ENCODE measurements around the gene CACNA2D2.
A peak's percentile ranks its signal among the peaks of the same experiment; 100 is the strongest.

Gene CACNA2D2

DNA sequence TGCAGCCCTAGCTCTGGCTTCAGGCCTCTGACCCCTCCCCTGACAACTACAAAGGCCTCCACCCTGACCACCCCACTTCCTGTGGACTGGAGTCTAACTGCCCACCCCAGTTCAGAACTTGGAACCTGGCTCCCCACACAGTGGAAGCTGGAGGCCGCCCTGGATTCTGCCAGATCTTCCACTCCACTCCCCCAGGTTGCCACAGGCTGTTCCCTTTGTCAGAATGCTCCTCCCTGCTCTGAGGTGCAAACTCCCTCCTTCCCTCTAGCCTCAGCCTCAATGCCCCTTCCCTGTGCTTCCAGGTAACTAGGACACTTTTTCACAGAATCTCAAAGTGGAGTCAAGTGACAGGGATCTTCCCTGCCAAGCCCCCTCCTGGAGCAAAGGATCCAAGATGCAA, 81.3 kb downstream of the CACNA2D2 start:
- DNase-seq: no peak

DNA sequence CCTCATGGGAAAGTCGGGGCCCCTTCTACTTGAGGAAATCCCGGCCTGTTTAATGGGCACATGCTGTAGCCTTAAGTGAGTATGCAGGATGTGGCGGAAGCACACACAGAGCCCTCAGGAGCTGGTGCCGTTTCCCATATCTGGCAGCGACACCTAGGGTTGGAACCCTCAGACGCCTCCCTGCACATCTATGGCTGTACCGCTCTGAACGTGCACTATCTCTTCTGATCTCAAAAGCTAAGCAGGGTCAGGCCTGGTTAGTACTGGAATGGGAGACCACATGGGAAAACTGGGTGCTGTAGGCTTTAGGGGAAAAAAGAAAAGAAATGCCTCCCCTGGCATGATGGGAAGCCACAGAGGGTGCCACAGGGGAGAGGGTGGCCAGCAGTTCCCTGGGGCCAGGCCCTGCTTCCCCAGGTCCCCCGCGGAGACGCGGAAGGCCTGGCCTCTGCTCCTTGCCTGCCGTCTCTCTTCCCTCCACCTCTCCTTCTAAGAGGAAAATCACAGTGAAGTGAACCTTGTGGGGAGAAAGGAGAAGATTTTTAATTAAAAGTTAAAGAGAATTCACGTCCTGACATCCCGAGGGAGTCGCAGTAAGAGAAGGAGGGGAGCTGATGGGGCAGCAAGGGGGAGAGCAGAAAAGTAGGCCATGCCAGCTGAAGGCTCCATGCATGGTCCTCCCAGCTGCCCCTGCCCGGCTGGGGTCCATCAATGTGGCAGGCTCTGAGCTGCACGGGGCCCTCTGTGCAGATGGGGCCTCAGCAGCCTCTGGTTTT, 83.7 kb downstream of the CACNA2D2 start:
- no peak for DNase-seq

- DNase-seq: no peak
Measured at GRCh38 chr3:50418850-50419249, 84.6 kb downstream of the CACNA2D2 start.

DNA sequence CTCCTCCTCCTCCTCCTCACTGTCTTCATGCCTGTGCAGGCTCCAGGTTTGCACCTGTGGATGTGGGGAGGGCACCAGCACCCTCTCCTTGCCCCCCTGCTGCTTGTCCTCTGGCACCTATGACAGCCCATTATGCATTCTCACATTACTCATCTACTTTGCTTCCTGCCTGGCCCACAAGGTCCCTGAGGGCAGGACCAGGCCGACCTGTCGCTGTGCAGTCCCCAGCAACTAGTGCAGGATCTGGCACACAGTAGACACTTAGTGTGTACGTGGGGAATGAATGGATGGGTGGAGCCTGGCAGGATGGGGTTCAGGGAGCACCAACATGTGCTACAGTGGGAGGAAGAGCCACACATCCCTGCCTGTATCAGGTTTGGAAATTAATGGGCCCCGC, 85.8 kb downstream of the CACNA2D2 start:
- DNase-seq: no peak

- no peak for DNase-seq
Measured at GRCh38 chr3:50416736-50417636, 86.4 kb downstream of the CACNA2D2 start.

- no peak for DNase-seq
Measured at GRCh38 chr3:50415816-50416215, 87.6 kb downstream of the CACNA2D2 start.

DNA sequence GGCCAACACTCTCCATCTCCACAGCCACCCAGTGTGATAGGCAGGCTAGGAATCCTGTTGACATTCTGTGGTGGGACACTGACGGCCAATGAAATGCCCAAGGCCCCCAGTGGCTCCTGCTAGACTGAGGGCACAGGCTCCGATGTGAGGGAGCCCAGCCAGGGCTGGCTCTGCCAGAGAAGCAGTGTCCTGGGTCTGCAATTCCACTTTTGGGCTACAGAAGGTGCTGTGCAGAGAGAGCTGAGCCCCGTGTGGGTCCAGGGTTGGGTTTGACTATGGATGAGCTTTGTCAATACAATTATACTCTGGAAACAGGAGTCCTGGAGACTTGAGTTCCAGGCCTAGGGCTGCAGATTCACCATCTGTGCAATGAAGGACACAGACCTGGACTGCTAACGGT, 88.4 kb downstream of the CACNA2D2 start:
- no peak for DNase-seq

- no peak for DNase-seq
Measured at GRCh38 chr3:50414616-50415015, 88.8 kb downstream of the CACNA2D2 start.

- no peak for DNase-seq
Measured at GRCh38 chr3:50412231-50412754, 91.1 kb downstream of the CACNA2D2 start.

- no peak for DNase-seq
Measured at GRCh38 chr3:50411229-50411628, 92.2 kb downstream of the CACNA2D2 start.

DNA sequence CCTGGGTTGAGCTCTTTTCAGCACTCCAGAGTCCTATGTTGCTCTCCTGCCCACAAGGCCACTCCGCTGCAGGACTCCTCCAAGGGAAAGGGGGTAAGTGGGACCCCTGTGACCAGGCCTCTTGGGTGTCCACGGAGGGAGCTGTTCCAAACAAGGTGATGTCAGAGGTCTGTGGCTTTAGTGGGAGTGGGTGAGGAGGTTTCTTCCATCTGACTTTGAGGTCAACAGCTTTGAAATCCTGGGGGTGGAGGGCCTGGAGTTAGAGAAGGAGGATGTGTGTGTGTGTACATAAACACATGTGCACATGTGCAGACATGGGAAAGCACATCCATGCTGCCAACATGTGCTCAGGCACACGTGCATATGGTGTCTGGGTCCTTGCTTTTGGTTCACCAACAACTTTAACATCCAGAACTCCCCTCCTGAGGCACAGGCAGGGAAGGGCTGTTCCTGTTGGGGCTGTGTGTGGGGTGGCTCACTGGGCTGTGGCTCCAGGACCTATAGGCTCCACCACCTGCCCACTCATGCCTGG, 92.8 kb downstream of the CACNA2D2 start:
- DNase-seq: no peak

GRCh38 chr3:50410185-50410584, 93.2 kb downstream of the CACNA2D2 start:
- DNase-seq: no peak

DNA sequence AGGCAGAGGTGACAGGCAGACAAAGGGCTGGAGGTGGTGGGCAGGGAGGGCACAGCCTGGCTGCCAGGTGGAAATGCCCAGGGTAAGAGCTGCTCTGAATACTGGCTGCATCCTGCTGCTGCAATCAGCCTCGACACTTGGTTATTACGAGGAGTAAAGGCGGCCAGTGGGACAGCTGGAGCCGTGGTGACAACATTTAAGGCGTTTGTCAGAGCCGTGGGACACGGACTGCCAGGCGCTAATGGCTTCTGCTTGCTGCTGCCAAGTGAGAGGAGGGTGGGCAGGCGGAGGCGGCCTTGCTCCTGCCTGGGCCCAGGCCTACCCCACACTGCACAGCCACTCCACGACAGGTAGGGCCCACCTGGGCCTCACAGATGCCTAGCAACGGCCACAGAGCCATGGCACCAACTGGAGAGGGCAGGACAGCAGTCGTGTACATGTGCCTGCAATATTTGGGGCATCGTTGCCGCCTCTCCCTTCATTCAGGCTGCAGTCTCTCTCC, 94.9 kb downstream of the CACNA2D2 start:
- no peak for DNase-seq

DNA sequence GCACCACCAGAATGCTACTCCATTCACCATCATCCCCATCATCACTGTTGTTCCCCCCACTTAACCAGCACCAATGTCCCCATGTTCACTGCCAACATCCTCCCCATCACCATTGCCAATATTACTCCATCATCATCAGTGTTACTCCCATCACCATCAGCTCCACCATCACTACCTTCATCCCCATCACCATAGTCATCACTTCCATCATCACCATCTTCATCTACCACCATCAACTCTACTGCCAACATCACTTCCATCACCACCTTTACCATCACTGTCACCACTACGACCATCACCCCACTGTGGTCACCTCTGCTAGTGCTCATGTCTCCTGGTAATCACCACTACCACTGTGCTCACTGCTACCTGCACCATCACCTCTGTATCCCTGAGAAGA, 96.9 kb downstream of the CACNA2D2 start:
- no peak for DNase-seq

DNA sequence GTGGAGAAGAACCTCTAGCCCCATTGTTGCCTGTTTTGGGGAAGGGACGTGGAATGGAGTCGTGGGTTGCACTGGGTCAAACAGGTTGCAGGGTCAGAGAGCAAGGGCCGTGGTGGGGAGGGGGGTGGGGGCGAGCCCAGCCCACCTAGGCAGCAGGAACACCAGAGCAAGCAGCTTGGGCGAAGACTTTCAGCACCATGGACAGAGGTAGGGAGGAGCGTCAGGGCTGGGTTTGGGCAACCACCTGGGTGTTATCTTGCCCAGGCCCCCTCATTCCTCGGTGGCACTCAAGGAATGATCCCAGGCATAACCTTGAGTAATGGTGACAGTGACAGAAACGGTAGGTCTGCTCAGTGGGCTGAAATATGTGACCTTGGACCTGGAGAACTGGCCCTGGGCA, 98.2 kb downstream of the CACNA2D2 start:
- peak; percentile 35 for DNase-seq

GRCh38 chr3:50401978-50402595, 101.3 kb downstream of the CACNA2D2 start:
- no peak for DNase-seq

- no peak for DNase-seq
Measured at GRCh38 chr3:50396502-50396901, 106.9 kb downstream of the CACNA2D2 start.

GRCh38 chr3:50395070-50395860, 108.2 kb downstream of the CACNA2D2 start:
- no peak for DNase-seq

DNA sequence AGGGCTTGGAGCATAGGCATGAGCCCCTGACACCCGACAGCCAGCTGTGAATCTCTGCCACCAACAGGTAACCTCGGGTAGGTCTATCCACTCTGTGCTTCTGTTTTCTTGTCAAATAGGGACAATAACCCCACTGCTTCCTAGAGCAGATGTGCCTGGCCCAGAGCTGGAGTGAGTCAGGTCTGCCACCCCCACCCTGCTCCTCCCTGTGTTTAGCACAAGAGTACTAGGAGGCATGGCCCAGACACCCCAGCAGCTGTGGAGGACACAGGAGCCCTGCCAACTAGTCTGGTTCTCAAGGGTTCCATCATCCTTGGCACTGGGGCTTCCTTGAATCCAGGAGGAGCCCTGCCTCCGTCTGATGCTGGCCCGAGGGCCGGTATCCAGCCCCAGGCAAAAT, 110.4 kb downstream of the CACNA2D2 start:
- DNase-seq: no peak

DNA sequence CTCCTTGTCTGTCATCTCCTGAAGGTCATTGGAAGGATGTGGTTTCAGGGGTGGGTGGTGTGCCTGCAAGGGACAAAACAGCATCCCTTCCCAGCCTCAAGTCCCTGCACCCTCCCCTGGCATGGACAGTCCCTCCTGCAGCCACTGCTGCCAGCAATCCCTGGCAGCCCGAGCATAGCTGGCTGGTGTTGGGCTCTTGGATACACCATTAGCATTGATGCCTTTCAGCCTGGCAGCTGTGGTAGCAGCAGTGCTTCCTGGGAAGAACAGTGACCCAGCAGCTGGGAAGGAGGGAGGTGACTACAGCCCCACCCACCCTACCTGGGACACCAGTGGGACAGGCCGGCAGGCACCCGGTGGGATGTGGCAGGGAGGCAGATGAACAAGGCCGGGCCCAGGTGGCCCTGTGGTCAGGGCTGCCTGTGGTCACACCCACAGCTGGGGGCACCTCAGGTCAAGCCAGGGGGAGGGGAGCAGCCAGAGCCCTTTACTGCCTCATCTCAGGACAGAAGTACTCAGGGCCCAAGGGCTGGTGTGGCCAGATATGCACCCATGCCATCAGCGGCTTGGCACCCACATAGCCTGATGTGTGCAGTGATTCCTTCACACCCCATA, 111.2 kb downstream of the CACNA2D2 start:
- DNase-seq: no peak

- no peak for DNase-seq
Measured at GRCh38 chr3:50390508-50391224, 112.8 kb downstream of the CACNA2D2 start.

Measured in CD4-positive, alpha-beta T cell treated with Interleukin-17A for 4 hours (primary cell).